ENCODE results near the gene ZNF598.
A peak's percentile ranks its signal among the peaks of the same experiment; 100 is the strongest.

The ZNF598 gene

DNA sequence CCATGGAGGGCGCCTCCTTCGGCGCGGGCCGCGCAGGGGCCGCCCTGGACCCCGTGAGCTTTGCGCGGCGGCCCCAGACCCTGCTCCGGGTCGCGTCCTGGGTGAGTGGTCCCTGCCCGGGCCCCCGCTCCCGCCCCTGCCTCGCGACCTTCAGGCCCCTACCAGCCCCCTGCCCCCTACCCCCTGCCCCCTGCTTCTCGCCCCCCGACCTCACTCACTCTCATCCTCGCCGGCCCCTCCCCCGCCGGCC, 19.6 kb downstream of the ZNF598 start:
- no peak for DNase-seq

DNA sequence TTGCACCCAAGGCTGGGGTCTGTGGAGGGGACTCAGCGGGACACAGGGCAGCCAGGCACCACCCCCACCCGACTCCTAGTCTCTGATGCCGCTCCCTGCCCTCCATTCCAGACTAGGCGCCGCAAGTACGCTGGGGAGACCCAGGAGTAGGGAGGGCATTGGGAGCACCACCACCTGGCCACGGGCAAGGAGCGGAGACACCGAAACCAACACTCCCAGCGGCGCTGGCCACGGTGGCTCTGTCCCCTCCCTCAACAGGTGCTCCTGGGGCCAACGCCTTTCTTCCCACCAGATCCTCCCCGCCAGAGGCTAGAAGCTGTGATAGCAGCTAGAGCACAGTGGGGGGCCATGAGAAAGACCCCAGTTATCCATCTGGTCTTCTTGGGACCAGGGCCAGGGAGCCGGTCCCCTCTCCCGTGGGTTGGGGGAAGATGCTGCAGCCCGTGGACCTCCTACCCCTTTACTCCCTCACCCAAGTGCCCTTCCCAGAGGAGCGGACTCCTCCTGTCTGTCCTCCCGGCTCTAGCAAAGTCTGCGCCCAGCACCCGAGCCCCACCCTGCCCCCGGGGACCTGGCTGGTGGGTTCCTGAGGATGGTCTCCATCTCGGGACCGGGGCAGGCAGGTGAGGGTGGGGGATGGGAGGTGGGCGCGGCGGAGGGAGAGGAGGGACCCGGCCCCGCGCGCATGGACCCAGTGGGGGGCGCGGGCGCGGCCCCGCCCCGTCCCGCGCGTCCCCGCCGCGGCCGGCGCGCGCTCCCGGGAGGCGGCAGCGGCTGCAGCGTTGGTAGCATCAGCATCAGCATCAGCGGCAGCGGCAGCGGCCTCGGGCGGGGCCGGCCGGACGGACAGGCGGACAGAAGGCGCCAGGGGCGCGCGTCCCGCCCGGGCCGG, 20.2 kb downstream of the ZNF598 start, which contains the start of gene SYNGR3:
TSS of gene SYNGR3 (plus strand) at position 762 of the 892 bp plus-strand sequence. CDS start 133 bp downstream, outside the sequence.
- no peak for DNase-seq

DNA sequence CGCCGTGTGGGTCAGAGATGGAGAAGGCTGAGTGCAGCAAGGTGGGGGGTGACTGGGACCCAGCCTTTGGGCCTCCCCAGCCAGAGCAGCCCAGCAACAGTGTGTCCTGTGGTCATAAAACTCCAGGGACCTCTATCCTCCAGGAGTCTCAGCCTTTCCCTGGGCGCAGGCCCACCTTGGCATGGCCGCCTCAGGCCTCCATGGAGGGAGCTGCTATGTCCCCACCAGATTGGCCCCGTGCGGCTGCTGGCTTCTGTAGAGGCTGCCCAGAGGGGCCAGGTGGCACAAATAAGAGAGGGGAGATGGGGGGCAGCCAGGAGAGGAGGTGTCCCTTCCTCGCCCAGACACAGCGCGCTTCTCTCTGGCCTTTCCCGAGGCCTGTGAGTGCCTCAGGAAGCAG, 22.4 kb downstream of the ZNF598 start:
- no peak for DNase-seq

DNA sequence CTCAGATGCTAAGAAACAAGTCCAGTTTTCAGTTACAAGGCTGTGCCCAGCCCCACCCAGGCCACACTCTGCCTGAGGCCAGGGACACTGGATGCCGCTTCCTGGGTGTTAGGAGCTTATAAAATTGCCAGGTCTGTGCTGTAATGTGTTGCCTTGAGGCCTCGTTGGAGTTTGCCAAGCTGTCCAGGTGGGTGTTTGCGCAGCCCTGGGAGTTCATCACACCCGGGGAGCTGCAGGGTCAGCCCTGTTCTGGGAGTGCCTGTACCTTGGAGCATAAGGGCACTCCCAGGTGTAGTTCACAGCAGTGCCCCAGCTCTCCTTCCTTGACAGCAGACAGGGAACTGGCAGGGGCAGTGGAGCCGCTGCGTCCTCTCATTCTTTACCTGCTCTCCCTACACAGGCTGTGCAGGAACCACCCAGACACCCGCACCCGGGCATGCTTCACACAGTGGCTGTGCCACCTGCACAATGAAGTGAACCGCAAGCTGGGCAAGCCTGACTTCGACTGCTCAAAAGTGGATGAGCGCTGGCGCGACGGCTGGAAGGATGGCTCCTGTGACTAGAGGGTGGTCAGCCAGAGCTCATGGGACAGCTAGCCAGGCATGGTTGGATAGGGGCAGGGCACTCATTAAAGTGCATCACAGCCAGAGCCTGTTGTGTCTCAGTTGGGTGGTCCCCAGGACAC, 24.0 kb downstream of the ZNF598 start:
- DNase-seq, result no peak

GRCh38 chr16:1984347-1985225, 25.0 kb downstream of the ZNF598 start:
- no peak for DNase-seq

DNA sequence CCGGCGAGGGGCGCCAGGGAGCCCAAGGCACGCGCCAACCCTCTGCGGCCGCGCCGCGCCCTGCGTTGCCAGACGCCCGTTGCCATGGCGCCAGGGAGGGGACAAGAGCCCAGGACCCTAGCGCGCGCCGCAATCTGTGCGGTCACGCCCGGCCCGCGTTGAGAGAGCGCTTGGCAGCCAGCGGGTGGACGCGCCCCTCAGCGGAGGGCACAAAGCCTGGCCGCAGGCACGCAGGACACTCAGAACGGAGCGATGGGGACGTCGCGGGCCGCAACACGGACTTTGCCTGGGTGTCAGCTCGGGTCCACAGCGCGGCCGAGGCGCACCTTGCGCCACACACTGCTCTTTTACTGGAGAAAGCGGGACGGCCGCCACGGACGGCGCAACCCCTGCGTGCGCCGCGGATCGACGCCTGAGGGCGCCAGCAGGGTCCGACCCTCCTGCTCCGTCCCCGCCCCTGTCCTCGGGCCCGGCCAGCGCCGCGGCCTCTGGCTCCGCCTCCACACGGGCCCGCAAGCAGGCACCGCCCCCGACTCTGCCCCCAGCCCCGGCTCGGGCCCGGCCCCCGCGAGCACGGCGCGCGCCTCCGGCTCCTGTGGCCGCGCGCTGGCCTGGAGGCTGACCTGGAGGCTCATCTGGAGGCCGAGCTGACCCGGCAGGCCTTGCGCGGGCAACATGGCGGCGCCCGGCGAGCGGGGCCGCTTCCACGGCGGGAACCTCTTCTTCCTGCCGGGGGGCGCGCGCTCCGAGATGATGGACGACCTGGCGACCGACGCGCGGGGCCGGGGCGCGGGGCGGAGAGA, 25.9 kb downstream of the ZNF598 start, which contains the start of gene GFER:
TSS of gene GFER (plus strand) at position 650 of the 803 bp plus-strand sequence. CDS start at position 676, 26 bp downstream.
- peak; percentile 94 for DNase-seq

DNA sequence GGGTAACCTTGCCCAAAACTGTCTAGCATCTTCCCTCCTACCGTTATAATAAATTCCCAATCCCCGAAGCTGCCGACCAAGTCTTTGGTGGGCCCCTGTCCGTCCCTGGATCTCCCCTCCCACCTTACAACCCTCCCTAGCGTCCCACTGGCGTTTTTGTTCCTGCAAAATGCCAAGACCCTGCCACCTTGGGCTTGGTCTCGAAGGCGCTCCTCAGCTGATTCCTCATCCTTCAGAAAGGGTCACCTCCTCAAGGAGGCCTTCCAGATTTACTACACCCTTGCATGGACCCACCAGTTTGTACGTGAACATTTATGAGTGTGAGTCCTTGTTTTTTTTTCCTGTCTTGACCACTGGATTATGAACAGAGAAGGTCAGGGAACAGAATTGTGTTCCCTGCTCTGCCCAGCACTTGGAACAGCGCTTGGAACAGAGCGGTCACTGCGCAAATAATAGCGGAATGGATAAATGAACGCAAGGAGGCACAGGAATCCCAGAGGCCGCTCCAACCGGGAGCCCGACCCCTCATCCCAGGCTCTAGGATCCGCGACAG, 26.6 kb downstream of the ZNF598 start:
- DNase-seq, result no peak

DNA sequence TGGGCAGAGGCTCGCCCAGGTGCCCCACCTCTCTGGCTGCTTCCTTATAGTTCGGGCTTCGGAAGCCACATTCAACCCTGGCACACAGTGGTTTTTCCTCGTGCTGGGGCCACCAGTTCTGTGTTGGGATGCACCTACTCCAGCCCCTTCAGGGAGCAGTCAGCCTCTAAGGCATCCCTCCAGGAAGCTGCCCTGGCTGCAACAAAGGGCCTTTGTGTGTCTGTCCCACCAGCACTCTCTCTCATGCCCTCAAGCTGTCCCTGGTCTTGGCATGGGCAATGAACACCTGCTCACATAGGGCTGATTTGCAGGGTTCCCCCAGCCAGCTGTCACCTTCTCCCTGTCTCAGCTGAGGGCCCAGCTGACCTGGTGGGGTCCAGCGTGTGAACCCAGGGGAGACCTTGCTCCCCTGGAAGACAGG, 27.6 kb downstream of the ZNF598 start:
- no peak for DNase-seq

DNA sequence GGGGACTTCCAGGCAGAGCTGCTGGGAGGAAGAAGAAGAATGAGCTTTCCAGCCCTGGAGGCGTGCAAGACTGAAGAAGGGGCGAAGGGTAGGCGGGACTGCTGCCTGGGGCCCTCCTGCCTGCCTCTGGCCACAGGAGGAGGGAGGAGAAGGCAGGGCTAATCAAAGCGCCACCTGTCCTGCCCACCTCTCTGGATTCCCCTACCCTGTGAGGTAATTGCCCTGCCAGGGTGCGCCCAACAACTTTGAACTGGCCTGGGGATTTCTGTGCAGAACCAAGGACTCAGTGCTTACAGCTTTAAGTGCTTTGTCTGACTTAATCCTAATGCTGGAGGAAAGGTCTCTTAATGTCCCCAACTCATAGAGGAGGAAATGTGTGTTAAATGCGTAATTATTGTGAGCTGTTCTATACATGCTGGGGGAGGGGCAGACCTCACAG, 28.2 kb downstream of the ZNF598 start, which contains the start of gene NOXO1:
TSS of gene NOXO1 (minus strand) at position 72 of the 439 bp plus-strand sequence. CDS start 290 bp downstream, outside the sequence.
- DNase-seq, result no peak

DNA sequence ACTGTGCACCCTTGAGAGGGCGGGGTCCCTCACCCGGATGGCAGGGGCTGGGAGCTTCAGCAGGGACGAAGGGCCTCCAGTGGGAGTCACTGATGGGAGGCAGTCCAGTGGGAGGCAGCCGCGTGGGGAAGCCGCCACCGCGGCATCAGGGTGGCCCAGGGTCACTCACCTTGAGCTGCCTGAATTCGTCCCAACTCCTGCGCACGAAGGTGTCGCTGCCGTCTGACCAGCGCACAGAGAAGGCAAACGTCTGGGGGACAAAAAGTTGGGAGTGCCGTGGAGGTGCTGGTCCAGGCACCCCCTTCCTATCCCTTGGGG, 28.9 kb downstream of the ZNF598 start:
- no peak for DNase-seq

- no peak for DNase-seq
These were observed 29.4 kb downstream of the ZNF598 start for GRCh38 chr16:1980030-1980769.

- DNase-seq, result no peak
These were observed 30.2 kb downstream of the ZNF598 start for GRCh38 chr16:1979271-1980029.

GRCh38 chr16:1978476-1979120, 31.0 kb downstream of the ZNF598 start:
- no peak for DNase-seq

DNA sequence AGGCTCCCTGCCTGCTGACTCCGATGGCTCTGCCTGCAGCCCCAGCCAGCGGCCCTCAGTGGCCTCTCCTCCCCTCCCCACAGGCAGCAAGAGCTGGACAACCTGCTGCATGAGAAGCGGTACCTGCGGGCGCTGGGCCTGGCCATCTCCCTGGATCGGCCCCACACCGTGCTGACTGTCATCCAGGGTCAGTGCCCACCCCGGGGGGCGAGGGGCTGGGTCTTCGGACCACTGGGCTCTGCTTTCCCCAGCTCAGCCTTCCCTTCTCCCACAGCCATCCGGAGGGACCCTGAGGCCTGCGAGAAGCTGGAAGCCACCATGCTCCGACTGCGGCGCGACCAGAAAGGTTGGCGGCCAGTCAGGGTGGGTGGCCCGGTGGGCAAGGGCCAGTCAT, 31.7 kb downstream of the ZNF598 start:
- no peak for DNase-seq

- no peak for DNase-seq
These were observed 32.4 kb downstream of the ZNF598 start for GRCh38 chr16:1976951-1977874.

DNA sequence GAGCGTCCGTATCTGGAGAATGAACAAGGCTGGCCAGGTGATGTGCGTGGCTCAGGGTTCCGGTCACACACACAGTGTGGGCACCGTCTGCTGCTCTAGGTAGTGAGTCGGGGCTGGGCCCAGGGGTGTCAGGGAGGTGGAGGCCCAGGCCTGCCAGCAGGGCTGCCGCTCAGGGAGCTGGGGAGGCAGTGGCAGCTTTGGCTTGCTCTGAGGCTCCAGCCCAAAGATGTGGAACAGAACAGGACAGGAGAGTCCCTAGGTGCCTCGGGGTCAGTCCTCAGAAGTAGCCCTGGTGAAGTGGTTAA, 33.5 kb downstream of the ZNF598 start:
- DNase-seq, result no peak

GRCh38 chr16:1975432-1976215, 34.0 kb downstream of the ZNF598 start:
- DNase-seq, result no peak

Measured in right forelimb (tissue), 1 donor.